ENCODE results near the gene FOXP1.

DNA sequence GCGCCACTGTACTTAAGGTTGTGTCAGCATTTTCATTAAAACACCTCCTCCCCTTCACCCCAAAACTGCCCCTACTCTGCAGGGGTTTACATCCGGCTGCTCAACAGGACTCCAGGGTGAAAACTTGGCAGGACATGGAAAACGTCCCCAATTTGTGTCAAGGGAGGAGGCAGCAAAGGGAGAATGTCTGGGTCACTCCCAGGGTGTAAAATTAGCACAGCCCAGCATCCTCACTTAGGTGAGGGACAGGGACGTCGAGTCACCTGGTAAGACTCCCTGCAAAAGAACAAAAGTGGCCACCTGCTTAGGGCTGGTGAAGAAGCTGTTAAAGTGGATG, 532.3 kb downstream of the FOXP1 start:
- TF ChIP-seq, protein P1, sequence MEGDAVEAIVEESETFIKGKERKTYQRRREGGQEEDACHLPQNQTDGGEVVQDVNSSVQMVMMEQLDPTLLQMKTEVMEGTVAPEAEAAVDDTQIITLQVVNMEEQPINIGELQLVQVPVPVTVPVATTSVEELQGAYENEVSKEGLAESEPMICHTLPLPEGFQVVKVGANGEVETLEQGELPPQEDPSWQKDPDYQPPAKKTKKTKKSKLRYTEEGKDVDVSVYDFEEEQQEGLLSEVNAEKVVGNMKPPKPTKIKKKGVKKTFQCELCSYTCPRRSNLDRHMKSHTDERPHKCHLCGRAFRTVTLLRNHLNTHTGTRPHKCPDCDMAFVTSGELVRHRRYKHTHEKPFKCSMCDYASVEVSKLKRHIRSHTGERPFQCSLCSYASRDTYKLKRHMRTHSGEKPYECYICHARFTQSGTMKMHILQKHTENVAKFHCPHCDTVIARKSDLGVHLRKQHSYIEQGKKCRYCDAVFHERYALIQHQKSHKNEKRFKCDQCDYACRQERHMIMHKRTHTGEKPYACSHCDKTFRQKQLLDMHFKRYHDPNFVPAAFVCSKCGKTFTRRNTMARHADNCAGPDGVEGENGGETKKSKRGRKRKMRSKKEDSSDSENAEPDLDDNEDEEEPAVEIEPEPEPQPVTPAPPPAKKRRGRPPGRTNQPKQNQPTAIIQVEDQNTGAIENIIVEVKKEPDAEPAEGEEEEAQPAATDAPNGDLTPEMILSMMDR (IDR thresholded peaks at IDR 0.05; ENCODE audit: low read depth, low read length): no peak
- no peak for TF ChIP-seq EZH2phosphoT487 (IDR thresholded peaks at IDR 0.05; ENCODE audit: low read depth)

Data from OCI-LY3 (cell line).